ENCODE results near the gene NANOS2.

GRCh38 chr19:45962021-45962420 lies 47.4 kb upstream of the NANOS2 start:
- TF ChIP-seq POLR2A (IDR thresholded peaks at IDR 0.05) (no peak), CTCF (IDR thresholded peaks at IDR 0.05) (no peak), POLR2AphosphoS5 (IDR thresholded peaks at IDR 0.05) (no peak), EP300 (IDR thresholded peaks at IDR 0.05) (no peak)

Data from stomach (tissue), 4 donors.